ENCODE results near the gene SLC35F3.

SLC35F3 gene

DNA sequence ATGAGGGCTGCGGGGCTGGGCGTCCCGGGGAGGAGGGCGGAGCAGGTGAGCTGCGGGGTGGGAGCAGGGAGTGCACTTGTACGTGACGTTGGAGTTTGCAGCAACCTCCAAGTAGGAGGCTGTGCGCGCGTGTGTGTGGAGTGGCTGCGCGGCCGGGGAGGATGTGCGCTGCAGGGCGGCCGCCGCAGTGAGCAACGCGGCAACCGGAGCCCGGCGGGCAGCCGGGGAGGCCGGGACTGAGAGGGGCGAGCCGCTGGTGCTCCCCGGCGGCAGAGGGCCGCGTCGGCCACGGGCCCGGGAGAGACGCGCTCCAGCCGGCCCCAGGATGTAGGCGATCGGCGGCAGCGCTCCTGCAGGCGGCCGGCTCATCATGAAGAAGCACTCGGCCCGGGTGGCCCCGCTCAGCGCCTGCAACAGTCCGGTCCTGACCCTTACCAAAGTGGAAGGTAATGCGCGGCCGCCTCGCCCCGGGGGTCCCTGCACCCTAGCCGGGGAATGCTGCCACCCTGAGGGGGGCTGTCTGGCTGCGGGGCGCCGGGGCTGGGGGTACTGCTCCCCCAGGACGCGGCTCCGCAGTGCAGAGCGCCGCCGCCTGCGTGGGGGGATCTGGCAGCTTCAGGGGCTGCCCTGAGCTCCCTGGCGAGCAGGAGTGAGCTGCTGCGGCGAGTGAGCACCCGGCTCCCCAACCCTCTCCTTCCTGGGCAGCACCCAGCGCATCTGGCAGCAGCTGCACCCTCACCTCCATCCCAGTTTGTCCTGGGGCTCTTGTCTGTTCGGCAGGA, 309.8 kb downstream of the SLC35F3 start:
- TF ChIP-seq, protein P1, sequence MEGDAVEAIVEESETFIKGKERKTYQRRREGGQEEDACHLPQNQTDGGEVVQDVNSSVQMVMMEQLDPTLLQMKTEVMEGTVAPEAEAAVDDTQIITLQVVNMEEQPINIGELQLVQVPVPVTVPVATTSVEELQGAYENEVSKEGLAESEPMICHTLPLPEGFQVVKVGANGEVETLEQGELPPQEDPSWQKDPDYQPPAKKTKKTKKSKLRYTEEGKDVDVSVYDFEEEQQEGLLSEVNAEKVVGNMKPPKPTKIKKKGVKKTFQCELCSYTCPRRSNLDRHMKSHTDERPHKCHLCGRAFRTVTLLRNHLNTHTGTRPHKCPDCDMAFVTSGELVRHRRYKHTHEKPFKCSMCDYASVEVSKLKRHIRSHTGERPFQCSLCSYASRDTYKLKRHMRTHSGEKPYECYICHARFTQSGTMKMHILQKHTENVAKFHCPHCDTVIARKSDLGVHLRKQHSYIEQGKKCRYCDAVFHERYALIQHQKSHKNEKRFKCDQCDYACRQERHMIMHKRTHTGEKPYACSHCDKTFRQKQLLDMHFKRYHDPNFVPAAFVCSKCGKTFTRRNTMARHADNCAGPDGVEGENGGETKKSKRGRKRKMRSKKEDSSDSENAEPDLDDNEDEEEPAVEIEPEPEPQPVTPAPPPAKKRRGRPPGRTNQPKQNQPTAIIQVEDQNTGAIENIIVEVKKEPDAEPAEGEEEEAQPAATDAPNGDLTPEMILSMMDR (IDR thresholded peaks at IDR 0.05; ENCODE audit: low read depth, low read length), result no peak
- TF ChIP-seq, protein P2, sequence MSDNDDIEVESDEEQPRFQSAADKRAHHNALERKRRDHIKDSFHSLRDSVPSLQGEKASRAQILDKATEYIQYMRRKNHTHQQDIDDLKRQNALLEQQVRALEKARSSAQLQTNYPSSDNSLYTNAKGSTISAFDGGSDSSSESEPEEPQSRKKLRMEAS (IDR thresholded peaks at IDR 0.05; ENCODE audit: low read depth, low read length), result no peak
- no peak for TF ChIP-seq MYC (IDR thresholded peaks at IDR 0.05; ENCODE audit: low read depth, low read length)
- TF ChIP-seq POLR2A (IDR thresholded peaks at IDR 0.05; ENCODE audit: extremely low read depth, insufficient read length), result no peak
- H3K4me3 ChIP-seq (ENCODE audit: low read depth, low read length), result peak overlapping the region; percentile 16
- no peak for DNase-seq (ENCODE audit: low read depth)

DNA sequence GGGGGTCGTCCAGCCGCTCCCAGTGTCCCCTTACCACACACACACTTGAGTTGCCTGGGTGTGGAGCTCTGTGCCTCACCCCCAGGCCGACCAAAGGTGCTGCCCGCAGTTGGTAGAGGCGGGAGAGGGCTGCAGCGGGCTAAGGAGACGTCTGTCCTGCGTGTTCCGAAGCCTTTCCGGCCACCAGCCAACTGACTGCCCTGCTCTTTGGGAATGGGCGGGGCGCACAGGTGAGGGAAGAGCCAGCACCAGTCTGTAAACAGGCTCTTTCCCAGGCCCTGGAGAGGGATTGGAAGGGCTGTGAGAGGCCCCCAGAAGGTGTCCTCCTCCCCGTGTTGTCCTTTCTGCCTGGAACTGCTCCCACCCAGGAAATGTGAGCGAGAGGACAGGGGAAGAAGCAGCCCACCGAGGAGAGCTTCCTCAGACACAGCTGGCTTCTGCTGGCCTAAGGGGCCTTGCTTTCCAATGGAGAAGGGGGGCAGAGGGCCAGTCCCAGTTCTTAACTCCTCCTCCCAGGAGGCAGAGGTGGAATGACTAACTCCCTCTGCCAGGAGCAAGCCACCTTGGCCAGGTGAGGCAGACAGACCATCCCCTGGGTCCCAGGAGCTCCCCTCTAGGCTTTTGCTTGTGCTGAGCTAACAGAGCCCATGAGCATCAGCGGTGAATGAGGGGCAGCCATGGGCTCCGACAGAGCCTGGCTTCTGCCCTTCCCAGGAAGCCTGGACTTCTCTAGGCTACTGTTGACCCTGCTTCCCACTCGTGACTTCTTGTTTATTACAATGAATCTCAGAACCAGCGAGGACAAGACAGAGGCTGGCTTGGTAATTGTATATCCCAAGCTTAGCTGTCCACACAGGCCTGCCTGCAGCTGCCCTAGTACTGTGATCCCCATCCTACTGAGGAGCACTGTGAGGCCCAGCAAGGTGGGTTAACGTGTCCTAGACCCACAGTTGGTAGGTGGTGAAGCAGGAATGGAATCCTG, 310.7 kb downstream of the SLC35F3 start:
- TF ChIP-seq, protein P1 (IDR thresholded peaks at IDR 0.05; ENCODE audit: low read depth, low read length), result no peak
- no peak for TF ChIP-seq POLR2A (IDR thresholded peaks at IDR 0.05; ENCODE audit: extremely low read depth, insufficient read length)
- TF ChIP-seq, protein P2 (IDR thresholded peaks at IDR 0.05; ENCODE audit: low read depth, low read length), result no peak
- no peak for DNase-seq (ENCODE audit: low read depth)
- H3K4me3 ChIP-seq (ENCODE audit: low read depth, low read length), result no peak overlapping the region

DNA sequence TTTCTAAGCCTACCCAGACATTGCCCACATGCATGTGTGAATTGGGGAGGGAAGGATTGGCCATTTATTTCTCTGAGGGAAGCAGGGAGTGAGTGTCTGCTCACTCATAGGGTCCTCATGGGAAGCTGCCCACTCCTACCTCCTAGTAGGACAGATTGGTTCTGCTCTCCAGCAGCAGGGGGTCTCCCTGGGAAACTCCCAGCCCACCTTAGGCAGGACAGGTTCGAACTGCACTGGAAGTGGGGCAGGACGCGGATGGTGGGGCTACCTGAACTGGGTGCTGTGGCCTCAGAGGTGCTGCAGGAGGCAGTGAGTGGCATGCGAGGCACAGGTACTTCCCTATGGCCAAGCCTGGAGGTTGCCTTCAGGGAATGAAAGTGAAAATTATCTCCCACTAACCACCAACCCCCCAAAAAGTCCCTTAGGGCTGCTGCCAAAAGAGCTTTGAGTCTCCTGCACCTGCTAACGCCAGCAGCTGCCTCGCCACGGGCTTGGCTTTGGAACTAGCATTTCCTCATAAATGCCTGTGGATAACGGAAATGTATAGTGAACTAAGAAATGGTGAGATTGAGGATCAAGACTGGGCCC, 311.7 kb downstream of the SLC35F3 start:
- no peak overlapping the region for H3K4me3 ChIP-seq (ENCODE audit: low read depth, low read length)
- DNase-seq (ENCODE audit: low read depth), result no peak
- TF ChIP-seq MYC (IDR thresholded peaks at IDR 0.05; ENCODE audit: low read depth, low read length) (no peak), POLR2A (IDR thresholded peaks at IDR 0.05; ENCODE audit: extremely low read depth, insufficient read length) (no peak)
- TF ChIP-seq, protein P2 (IDR thresholded peaks at IDR 0.05; ENCODE audit: low read depth, low read length), result no peak
- TF ChIP-seq, protein P1 (IDR thresholded peaks at IDR 0.05; ENCODE audit: low read depth, low read length), result no peak

DNA sequence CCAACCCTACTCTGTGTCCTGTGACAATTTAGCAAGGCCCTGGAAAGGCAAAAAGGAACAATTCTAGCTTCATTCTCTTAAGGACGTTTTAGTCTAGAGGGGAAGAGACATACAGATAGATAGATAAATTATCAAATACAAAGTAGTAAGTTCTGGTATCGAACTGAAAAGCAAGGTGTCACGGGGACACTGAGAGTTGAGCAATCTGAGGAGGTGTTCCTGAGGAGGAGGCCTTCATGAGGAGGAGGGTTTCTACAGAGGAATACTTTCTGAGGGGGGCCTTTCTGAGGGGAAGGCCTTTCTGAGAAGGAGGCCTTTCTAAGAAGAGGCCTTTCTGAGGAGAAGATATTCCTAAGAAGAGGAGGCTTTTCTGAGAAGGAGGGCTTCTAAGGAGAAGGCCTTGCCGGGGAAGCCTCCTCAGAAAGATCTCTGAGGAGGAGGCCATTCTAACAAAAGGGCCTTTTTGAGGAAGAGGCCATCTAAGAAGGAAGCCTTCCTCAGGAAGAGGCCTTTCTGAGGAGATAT, 312.9 kb downstream of the SLC35F3 start:
- DNase-seq (ENCODE audit: low read depth), result no peak
- no peak for TF ChIP-seq MYC (IDR thresholded peaks at IDR 0.05; ENCODE audit: low read depth, low read length)
- no peak for TF ChIP-seq POLR2A (IDR thresholded peaks at IDR 0.05; ENCODE audit: extremely low read depth, insufficient read length)
- H3K4me3 ChIP-seq (ENCODE audit: low read depth, low read length), result no peak overlapping the region

DNA sequence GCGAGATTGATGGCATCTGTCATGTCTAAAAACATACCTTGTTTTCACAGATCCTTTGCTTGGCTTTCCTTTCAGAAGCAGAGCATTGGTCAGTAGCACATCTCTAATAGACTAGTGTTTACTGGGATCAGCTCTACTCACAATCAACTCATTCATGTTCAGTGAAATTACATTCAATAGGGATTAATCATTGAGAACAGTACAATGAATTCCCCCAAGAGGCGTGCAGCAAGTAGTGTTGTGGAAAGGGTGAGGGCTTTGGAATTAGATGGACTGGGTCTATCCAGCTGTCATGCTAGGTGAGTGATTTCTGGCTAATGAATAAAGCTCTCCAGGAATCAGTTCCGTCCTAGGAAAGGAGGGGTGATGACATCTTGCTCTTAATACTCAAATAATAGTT, 313.6 kb downstream of the SLC35F3 start:
- no peak for DNase-seq (ENCODE audit: low read depth)
- H3K4me3 ChIP-seq (ENCODE audit: low read depth, low read length), result no peak overlapping the region
- TF ChIP-seq POLR2A (IDR thresholded peaks at IDR 0.05; ENCODE audit: extremely low read depth, insufficient read length), result no peak
- TF ChIP-seq, protein P2 (IDR thresholded peaks at IDR 0.05; ENCODE audit: low read depth, low read length), result no peak
- no peak for TF ChIP-seq MYC (IDR thresholded peaks at IDR 0.05; ENCODE audit: low read depth, low read length)
- TF ChIP-seq, protein P1 (IDR thresholded peaks at IDR 0.05; ENCODE audit: low read depth, low read length), result no peak

All from NB4 (cell line).